Breast epithelium (tissue), 4 donors: ENCODE data around the gene DPYSL3. TPM values are rescaled to one million over a fixed set of nuclear protein-coding genes. Genes with fewer than 3 reads are reported as not detected.

Experiments
- DNase-seq, 2 donors: peaks; one replicate each; pipeline ENCODE4 v3.0.0-alpha.2; 2019; ENCODE audit warnings: low spot score in 2 of 2
- H3K27ac ChIP-seq, 2 donors: fragments of 200-600 bp; sonication (generic) in 1 of 2; one replicate each; pipeline ENCODE4 v1.5.1; 2016 to 2019; ENCODE audit warnings: mild to moderate bottlenecking in 1 of 2
- H3K27me3 ChIP-seq, 2 donors: fragments of 200-600 bp; sonication (generic) in 1 of 2; one replicate each; pipeline versions ENCODE4 v1.5.1 to v1.6.0; 2017 to 2019; ENCODE audit warnings: control low read depth in 1 of 2, mild to moderate bottlenecking in 1 of 2
- H3K36me3 ChIP-seq: fragments of 200-600 bp; one replicate; pipeline ENCODE4 v1.5.1; 2019
- H3K4me1 ChIP-seq, 2 donors: fragments of 200-600 bp; sonication (generic); one replicate each; pipeline ENCODE4 v1.5.1; 2016 to 2019; ENCODE audit warnings: control low read depth in 1 of 2
- H3K4me3 ChIP-seq, 3 donors: fragments of 200-600 bp; sonication (generic); 1 replicate in 2 of 3; 2 replicates in 1 of 3; pipeline ENCODE4 v1.5.1; 2016 to 2019; ENCODE audit warnings: mild to moderate bottlenecking in 3 of 3, moderate library complexity in 2 of 3
- H3K9me3 ChIP-seq, 2 donors: fragments of 200-600 bp; sonication (generic) in 1 of 2; one replicate each; pipeline ENCODE4 v1.5.1; 2016 to 2019; ENCODE audit warnings: control low read depth in 1 of 2
- POLR2A ChIP-seq: fragments of 450-650 bp; IDR thresholded peaks from one replicate; pipeline ENCODE4 v1.6.1; 2016; ENCODE audit warnings: antibody characterized with exemption, mild to moderate bottlenecking, moderate library complexity
- POLR2AphosphoS5 ChIP-seq, 3 donors: sonication (generic); formaldehyde crosslinking; IDR thresholded peaks; one replicate each; pipeline ENCODE4 v1.6.1; 2017; ENCODE audit warnings: antibody characterized with exemption in 3 of 3
- intact Hi-C: fragments of 100-400 bp; cut with DNase I; formaldehyde crosslinking; loops from one replicate; pipeline ENCODE4 v1.15.1; 2023; ENCODE audit warnings: low total_unique reads
- total RNA-seq, 3 donors: library from RNA; depleted of rRNA; stranded (reverse); fragments of >200 nt; gene quantifications; one replicate each; pipeline ENCODE4 v1.1.0, GENCODE V29; 2016
- TF ChIP-seq, protein P1 (sequence below), 3 donors: fragments of 450-650 bp; IDR thresholded peaks; one replicate each; pipeline ENCODE4 v1.5.1; 2016 to 2017; ENCODE audit warnings: antibody characterized with exemption in 3 of 3, mild to moderate bottlenecking in 3 of 3, moderate library complexity in 3 of 3

The DPYSL3 gene
- total RNA-seq, 3 donors from 2014 or later = 34.4 to 73.1 (median 34.7) TPM

DNA sequence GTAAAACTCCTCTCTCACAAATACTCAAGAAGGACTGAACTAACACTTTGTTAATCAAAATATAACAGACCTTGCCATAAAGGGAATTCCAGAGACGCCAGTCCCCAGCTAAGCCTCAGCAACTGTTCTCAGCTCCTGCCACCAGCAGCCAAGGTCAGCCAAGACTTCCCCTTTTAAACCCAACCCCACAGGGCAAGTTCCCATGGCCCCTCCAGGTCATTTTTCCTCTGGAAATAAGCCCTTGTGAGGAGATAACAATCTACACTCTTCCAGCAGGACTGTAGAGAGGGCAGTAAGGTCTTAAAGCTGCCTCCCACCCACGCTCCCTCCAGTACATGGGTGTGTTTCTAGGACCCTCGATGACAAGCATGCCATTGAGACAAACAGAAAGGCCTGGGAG is 78.3 kb downstream of the DPYSL3 start:
- intact Hi-C loops = no loop called here
- Histone ChIP-seq H3K4me1 (peaks cover 0 to 8% of the 10 kb centered on the region in 2 donors), H3K4me3 (no peak overlapping the region), H3K9me3 (no peaks in the 10 kb centered on the region), H3K36me3 (no peaks in the 10 kb centered on the region), H3K27me3 (no peaks in the 10 kb centered on the region), H3K27ac (no peak overlapping the region)
- TF ChIP-seq, protein P1, sequence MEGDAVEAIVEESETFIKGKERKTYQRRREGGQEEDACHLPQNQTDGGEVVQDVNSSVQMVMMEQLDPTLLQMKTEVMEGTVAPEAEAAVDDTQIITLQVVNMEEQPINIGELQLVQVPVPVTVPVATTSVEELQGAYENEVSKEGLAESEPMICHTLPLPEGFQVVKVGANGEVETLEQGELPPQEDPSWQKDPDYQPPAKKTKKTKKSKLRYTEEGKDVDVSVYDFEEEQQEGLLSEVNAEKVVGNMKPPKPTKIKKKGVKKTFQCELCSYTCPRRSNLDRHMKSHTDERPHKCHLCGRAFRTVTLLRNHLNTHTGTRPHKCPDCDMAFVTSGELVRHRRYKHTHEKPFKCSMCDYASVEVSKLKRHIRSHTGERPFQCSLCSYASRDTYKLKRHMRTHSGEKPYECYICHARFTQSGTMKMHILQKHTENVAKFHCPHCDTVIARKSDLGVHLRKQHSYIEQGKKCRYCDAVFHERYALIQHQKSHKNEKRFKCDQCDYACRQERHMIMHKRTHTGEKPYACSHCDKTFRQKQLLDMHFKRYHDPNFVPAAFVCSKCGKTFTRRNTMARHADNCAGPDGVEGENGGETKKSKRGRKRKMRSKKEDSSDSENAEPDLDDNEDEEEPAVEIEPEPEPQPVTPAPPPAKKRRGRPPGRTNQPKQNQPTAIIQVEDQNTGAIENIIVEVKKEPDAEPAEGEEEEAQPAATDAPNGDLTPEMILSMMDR (IDR thresholded peaks at IDR 0.05) = no peak
- TF ChIP-seq POLR2AphosphoS5 (IDR thresholded peaks at IDR 0.05) = no peak
- no peak for TF ChIP-seq POLR2A
- DNase-seq = no peak

DNA sequence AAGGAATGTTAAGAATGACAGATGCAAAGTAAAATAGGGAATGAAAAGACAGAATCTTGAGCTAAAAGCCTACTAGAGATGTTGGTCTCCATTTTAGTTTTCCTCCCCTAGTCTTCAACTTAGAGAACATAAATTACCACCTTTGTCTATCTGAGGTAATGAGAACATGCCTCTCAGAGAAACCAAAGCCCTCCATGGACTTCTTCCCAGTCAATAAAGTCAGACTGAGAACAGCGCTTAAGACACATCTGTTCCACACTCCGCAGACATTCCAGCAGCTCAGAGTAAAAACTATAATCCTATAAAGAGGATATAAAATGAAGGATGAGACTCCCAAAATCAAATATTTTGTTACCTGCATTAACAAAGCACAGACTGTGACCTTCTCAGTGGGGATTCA is 79.2 kb downstream of the DPYSL3 start:
- Histone ChIP-seq H3K27ac (no peak overlapping the region), H3K27me3 (no peaks in the 10 kb centered on the region), H3K4me3 (no peak overlapping the region), H3K36me3 (no peaks in the 10 kb centered on the region), H3K9me3 (no peaks in the 10 kb centered on the region), H3K4me1 (peaks cover 0 to 8% of the 10 kb centered on the region in 2 donors)
- no peak for DNase-seq
- TF ChIP-seq POLR2A (no peak), POLR2AphosphoS5 (IDR thresholded peaks at IDR 0.05) (no peak)
- TF ChIP-seq, protein P1 (IDR thresholded peaks at IDR 0.05) = no peak
- intact Hi-C loops = no loop called here

DNA sequence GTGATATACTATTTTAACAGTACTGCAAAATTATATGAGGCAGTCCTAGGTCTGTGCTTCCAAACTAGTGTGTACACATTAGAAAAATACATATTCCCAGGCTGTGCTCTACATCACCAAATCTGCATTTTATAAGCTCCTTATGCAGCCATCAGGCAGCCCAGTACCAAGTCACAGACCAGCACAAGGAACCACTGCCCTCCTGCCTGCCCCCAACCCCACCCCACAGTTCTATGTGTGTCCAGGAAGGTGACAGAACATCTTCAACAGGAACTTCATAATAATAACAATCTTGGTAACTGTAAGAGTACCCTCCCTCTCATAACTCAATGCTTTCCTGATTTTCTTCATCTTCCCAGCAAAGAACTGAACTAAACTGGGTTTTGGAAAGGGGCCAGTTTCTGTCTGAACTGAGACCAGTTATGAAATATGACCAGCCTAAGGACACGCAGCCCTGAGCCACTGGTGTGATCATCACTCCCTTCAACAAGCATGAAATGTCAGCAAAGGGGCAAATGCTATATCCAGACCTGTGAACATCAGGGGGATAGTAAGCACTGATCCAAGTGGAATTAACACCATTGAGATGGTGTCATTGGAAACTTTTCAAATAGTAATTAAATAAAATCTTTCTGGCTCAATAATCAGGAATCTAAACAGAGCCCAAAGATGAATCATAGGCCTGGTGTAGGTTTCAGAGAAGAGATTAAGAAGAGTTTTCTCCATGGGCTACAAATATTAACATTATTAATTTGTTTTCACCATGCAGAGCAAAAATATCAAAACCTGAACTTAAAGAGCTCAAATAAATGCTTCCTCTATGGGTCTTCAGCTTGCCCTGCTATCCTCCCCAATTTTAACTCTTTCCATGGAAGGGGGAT is 82.1 kb downstream of the DPYSL3 start:
- H3K36me3 ChIP-seq = no peaks in the 10 kb centered on the region
- no peaks in the 10 kb centered on the region for H3K27me3 ChIP-seq
- intact Hi-C loops = no loop called here
- H3K27ac ChIP-seq = peak overlapping the region; percentile 22 to 25
- DNase-seq = no peak
- peaks cover 0 to 8% of the 10 kb centered on the region in 2 donors for H3K4me1 ChIP-seq
- H3K9me3 ChIP-seq = no peaks in the 10 kb centered on the region
- H3K4me3 ChIP-seq = no peak overlapping the region
- TF ChIP-seq, protein P1 (IDR thresholded peaks at IDR 0.05) = no peak
- no peak for TF ChIP-seq POLR2A
- no peak for TF ChIP-seq POLR2AphosphoS5 (IDR thresholded peaks at IDR 0.05)

DNA sequence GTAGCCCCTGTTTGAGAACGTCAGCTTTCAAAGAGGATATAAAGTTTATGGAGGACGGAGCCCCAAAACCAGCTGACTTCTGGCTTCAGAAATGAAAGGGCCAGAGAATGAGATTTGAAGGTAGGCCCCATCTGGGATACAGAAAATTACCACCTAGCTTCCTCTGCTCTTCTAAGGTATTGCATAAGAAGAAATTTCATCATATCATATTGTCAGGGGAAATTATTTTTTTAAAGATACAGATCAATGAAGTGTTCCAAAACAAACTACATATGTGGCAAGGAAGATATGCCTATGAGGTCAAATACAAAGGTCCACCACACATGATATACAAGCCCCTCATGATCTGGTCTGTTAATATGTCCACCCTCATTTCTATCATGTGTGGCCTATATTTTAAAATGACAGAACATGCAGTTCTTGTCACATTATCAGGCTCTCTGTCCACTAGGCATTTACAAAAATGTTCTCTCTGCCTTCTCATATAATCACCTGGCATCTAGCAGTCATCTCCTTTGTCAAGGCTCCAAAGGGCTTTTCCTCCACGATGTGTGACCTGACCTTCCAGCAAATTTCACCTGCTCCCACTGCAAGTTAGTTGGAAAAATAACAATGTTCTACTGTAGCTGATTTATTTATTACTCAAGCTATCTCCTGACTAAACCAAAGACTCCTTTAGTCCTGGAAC is 83.1 kb downstream of the DPYSL3 start:
- no peaks in the 10 kb centered on the region for H3K9me3 ChIP-seq
- peaks cover 0 to 8% of the 10 kb centered on the region in 2 donors for H3K4me1 ChIP-seq
- TF ChIP-seq, protein P1 (IDR thresholded peaks at IDR 0.05) = no peak
- TF ChIP-seq POLR2AphosphoS5 (IDR thresholded peaks at IDR 0.05) (no peak), POLR2A (no peak)
- intact Hi-C loops = no loop called here
- DNase-seq = no peak
- no peak overlapping the region for H3K4me3 ChIP-seq
- H3K27me3 ChIP-seq = no peaks in the 10 kb centered on the region
- H3K36me3 ChIP-seq = no peaks in the 10 kb centered on the region
- H3K27ac ChIP-seq = no peak overlapping the region

DNA sequence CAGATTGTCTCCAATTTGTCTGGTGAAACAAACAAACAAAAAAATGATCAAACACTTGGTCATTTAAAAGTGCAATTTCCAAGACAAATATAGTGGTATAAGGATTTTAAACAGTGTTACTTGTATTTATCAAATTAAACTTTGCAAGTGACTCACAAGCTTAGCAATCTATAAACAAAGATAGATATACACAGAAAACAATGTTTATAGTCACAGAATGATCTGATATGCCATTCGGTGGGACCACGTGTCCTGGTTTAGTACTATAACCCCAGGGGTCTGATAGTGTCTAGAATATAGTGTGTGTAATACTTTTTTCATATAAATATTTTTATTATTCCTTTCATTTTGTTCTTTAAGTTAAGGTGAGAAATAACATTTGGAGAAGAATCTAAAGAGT is 91.3 kb downstream of the DPYSL3 start:
- intact Hi-C loops = no loop called here
- H3K36me3 ChIP-seq = no peaks in the 10 kb centered on the region
- no peak overlapping the region for H3K4me3 ChIP-seq
- TF ChIP-seq POLR2A (no peak), POLR2AphosphoS5 (IDR thresholded peaks at IDR 0.05) (no peak)
- TF ChIP-seq, protein P1 (IDR thresholded peaks at IDR 0.05) = no peak
- H3K4me1 ChIP-seq = no peaks in the 10 kb centered on the region
- no peak overlapping the region for H3K27ac ChIP-seq
- DNase-seq = no peak
- H3K9me3 ChIP-seq = no peaks in the 10 kb centered on the region
- no peaks in the 10 kb centered on the region for H3K27me3 ChIP-seq
